HG03378 (cell line): ENCODE measurements around the gene EIF4A3.
A peak's percentile ranks its signal among the peaks of the same experiment; 100 is the strongest.
"Not testable (repeated sequence)": the region's sequence is repeated elsewhere in the genome, so short reads cannot be mapped to it uniquely, and the experiment has no call there.

ENCODE experiments used
- ATAC-seq: cut with Tn5 transposase; IDR thresholded peaks from one replicate; pipeline ENCODE4 v1.9.1; 2021; ENCODE audit warnings: mild to moderate bottlenecking, moderate library complexity; ENCODE audit not compliant: unreplicated experiment

EIF4A3 gene

DNA sequence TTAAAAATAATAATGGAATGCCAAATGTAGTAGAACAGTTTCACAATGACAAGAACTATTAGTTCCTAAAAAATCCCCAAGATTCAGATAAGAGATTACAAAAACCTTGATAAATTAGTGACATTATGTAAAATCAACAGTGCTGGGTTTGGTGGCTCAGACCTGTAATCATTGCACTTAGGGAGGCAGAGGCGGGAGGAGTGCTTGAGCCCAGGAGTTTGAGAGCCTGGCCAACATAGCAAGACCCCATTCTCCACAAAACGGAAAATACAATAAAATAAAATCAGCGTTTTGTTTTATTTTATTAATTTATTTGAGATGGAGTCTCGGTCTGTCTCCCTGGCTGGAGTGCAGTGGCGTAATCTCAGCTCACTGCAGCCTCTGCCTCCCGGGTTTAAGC is 27.0 kb upstream of the EIF4A3 start:
- no peak for ATAC-seq

DNA sequence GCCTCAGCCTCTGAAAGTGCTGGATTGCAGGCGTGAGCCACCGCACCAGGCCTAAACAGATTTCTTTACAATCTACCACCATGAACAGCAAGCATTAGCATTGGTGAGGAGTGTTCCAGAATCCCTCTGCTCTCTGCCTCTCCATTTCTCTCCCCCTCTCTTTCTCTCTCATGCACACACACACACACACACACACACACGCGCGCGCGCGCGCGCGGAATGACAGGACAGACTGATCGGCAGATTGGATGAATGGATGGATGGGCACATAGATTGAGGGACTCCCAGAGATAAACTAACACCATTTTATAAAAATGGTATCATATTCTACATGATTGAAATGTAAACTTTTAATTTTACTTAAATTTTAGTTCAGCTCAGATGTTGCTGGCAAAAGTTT is 26.2 kb upstream of the EIF4A3 start:
- no peak for ATAC-seq

DNA sequence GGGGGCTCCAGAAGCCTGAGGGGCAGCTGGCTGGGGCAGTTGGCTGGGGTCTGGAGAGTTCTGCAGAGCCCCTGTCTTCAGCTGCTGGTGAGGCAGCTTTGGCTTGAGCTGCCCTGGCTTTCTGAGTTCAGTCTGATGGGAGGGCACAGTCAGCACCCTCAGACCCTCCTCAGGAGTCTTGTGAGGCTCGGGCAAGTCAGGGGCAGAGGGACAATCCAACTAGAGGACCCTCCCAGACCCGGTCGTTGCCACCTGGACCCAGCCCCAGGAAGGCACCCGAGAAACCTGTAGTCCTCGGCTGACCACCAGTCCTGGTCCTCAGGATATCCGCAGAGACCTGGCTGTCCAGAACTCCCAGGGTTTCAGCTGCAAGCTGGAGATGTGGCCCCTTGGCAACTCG is 24.8 kb upstream of the EIF4A3 start:
- ATAC-seq: no peak

DNA sequence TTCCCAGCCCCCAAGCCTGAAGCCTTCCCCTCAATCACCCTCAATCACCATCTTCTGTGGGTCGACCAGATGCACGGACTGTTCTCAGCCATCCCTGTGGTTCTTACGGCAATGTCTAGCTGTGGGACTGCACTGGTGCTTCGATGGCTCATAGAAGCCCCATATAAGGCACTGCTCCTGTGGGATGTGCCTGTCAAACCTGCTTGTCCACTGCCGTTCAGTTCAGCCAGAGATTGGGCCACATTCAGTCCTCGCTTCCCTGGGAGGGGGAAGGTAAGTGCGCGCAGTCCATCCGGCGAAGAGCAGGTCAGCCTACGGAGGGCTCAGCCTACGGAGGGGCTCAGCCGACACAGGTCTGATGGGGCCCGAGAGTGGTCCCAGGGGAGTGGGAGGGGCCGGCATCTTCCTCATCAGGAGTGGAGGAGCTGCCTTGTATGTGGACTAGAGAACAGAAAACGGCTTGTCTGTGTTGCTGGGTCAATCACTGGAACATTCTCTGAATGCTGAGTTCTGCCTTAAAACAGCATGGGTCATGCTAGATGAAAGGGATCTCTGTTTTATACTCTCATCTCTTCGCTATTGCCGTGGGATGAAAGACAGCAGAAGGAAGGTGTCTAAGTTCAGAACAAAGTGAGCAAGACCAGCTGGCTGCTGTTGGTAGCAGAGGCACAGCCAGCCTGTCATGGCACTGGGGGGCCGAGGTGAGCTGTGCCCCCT is 23.0 kb upstream of the EIF4A3 start, which contains the start of gene CARD14:
Gene CARD14 (plus strand): TSS at position 247 of the 717 bp plus-strand sequence. CDS start 11,409 bp downstream, outside the sequence.
- ATAC-seq: no peak

DNA sequence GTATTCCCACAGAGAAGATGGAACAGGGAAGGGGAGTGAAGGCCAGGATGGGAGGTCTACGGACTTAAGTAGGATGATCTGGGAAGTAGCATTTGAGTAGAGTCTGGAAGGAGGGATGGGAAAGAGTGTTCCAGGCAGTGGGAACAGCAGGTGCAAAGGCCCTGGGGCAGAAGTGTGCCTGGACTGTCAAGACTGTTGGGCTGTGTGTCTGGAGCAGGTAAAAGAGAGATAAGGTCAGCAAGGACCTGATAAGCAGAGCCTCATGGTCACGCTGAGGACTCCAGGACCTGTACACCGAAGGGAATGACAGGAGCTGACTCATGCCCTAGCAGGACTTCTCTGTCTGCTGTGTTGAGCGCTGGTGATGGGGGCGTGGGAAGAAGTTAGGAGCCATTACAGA is 22.2 kb upstream of the EIF4A3 start:
- no peak for ATAC-seq

DNA sequence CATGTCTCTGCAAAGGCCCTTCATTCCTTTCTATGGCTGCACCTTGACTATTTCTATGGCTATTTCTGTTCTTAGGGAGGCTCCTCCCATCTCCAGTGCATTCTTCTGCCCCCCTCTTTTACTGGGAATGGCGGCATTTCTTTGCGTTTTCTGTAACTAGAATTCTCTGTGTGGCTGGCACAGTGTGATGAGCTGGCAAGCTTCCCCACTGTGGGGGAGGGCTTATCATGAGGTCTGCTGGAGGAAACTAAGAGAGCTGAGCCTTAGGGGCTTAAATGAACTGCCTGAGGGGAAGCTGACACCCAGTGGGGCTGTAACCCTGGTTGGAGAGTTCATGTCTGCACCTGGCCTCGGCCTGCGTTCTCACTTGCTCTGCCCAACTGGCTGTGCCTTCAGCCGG is 21.4 kb upstream of the EIF4A3 start:
- no peak for ATAC-seq

DNA sequence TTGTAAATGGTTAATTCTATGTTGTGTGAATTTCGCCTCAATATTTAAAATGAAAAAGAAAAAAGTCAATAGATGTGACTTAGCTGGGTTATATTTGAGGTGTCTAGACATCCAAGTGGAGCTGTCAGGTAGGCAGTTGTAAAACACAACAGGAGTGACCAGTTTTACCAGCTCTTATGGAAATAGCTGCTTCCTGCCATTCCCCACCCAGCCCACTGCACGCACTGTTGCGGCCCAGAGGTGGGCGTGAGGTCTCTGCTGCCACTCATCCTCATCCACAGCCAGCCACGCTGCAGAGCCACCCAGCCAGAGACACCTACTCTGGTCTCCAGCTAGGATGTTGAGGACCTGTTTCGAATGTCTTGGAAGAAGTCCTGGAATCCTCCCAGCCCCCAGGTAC is 19.5 kb upstream of the EIF4A3 start:
- ATAC-seq: no peak

DNA sequence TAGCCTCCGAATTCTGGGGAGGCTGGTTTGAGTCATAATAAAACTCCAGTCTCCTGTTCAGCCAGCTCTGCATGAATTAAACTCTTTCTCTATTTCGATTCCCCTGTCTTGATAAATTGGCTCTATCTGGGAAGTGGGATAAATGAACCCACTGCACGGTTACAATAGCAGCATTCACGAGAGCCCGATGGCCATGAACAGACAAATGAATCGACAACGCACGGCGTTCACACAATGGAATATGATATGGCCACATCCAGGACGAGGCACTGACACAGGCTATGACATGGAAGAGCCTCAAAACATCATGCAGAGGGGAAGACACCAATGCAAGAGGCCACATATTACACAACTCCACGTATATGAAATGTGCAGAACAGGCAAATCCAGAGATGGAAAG is 17.3 kb upstream of the EIF4A3 start:
- ATAC-seq: no peak

DNA sequence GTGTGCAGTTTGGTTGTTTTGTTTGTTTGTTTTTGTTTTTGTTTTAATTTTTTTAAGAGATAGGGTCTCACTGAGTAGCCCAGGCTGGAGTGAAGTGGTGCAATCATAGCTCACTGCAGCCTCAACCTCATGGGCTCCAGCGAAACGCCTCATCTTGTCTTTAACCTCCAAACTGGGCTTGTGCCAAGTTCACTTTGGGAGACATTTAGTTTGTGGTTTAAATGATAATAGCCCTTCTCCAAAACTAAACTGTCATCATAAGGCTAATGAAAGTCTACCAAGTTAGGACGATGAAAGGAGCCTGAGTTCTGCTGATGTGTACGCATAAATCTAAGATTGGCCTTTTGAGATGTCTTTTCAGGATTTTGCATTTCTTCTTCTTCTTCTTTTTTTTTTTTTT is 16.4 kb upstream of the EIF4A3 start:
- ATAC-seq: no peak

DNA sequence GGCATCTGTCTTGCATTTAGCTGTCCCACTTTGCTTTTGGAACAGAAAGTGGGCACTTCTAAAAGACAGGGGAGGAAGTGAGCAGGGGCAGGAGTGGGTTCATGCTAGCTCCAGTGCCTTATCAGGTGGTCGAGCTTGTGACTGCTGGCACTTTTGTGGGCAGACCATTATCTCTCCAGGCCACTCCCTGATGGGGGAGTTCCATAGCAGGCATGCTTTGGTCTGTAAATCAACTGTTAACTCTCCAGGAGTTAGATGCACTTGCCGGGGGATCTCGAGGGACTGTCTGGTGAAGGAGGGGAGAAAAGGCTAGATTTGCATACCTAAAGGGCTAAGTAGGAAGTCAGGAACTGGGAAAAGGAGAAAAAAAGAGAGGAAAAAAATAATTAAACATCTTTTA is 13.6 kb upstream of the EIF4A3 start:
- no peak for ATAC-seq

DNA sequence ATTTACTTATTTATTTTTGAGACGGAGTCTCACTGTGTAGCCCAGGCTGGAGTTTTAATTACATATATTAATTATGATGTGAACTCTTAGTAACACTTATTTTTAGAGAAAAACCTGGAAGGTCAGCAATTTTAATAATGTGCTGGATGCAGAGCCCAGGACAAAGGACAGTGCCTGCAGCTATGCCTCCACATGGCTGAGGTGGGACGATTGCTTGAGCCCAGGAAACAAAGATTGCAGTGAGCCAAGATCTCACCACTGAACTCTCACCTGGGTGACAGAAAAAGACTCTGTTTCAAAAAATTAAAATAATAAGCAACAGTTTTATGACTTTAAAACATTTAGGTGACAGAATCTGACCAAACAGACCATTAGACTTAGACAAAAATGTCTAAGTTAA is 11.9 kb upstream of the EIF4A3 start:
- ATAC-seq: no peak

DNA sequence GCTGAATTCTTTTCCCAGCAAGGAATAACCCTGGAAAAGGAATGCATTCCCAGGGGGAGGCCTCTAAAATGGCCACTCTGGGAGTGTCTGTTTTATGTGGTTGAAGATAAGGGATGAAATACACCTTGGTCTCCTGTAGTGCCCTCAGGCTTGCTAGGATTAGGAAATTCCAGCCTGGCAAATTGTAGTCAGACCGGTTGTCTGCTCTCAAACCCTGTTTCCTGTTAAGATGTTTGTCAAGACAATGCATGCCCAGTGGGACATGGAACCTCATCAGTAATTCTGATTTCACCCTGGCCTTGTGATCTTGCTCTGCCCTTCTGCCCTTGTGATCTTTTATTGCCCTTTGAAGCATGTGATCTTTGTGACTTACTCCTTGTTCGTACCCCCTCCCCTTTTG is 8.7 kb upstream of the EIF4A3 start:
- not testable (repeated sequence) for ATAC-seq

DNA sequence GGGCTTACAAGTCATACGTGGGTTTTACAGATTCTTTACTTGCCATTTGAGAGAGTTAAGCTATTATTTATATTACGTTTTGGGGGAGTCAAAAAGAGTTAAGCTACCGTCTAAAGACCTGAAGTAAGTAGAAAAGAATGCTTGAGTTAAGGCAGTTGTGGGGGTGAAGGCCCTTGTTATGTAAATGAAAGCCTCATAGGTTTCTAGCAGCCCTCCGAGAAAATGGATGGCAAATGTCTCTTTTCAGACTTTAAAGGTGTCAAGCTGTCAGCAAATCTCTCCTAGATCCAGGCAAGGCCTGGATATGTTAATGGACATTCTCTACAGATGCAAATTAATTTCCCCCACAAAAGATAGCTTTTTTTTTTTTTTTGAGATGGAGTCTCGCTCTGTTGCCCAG is 7.2 kb upstream of the EIF4A3 start:
- no peak for ATAC-seq

DNA sequence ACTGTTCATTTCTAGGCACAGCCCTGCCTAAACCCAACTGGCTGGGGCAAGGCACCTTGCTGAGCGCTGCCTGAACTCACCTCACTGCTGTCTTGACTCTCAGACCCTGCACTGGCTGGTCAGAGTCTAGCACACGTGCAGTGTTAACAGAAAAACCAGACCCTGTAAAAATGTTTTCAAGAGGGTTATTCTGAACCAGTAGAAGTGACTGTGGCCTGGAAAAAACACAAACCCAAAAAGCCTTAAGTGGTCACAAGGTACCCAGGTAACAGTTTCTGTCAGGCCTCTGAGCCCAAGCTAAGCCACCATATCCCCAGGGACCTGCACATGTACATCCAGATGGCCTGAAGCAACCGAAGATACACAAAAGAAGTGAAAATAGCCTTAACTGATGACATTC is 6.1 kb upstream of the EIF4A3 start:
- ATAC-seq: no peak

DNA sequence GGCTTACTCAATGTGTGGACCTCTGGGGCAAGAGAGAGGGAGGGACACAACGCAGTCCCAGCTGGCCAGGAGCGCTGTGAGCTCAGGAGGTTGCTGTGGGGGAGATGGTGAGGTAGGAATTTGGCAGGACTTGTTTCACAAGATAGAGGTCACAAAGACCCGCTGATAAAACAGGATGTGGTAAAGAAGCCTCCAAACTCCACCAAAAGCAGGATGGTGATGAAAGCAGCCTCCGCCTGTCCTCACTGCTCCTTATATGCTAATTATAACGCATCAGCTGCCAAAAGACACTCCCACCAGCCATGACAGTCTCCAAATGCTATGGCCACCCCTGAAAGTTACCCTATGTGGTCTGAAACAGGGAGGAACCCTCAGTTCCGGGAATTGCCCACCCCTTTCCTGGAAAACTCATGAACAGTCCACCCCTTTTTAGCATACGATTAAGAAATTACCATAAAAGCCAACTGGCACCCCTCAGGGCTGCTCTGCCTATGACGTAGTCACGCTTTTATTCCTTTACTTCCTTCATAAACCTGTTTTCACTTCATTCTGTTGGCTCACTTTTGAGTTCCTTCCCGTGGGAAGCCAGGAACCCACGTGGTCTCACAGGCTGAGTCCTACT is 5.3 kb upstream of the EIF4A3 start:
- ATAC-seq: no peak

DNA sequence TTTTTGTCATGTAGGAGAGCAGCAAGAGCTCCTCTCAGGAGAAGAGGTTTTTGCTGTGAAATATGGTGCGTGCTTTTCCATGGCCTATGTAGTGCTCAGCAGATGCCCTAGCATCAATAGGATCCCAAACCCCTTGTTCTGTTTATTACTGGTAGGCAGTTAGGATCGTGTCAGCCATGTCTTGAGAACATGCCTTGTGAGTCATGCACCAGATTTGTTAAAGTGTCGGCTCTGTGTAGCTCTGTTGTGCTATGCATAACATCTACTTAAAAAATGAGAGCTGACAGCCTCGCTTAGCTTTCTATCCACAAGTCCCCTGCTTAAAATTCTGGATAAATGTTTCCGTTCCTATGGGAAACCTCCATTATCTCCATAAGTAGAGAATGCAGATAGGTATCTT is 4.4 kb upstream of the EIF4A3 start:
- no peak for ATAC-seq

DNA sequence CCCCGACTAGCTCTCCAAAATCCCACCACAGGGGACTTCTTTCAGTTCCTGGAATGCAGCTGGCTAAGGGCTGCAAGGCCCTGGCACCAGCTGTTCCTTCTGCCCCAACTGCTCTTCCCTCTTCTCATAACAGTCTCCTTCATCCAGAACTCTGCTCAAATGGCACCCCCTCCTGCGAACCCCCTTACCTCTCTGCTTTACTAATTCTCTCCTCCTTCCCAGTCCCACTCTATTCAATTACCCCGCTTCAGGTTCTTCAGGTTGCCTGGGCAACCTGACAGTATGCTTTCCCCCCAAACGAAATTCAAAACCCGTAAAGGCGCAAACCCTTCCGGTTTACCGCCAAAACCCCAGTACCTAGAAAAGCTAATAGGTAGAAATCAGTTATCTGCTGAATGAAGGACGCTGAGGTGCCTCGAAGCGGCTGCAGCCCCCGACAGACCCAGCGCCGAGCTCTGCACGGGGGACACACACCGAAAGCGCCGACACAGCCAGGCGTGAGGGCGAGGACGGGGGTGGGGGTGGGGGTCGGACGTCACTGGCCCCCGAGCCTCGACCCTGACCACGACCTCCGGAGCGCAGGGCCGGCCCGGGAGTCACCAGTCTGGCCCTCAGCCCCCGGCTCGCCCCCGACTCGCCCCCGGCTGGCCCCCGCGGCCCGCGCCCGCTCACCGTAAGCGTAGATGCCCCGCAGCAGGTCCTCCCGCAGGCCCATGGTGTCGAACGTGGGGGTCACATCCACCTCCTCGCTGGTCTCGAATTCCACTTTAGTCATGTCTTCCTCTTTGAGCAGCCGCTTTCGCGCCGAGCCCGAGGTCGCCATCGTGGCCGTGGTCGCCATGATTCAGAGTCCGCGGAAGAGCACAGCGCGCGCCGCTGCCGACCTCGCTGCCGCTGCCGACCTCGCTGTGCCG is 550 bp downstream of the EIF4A3 start:
- ATAC-seq: peak; percentile 10

DNA sequence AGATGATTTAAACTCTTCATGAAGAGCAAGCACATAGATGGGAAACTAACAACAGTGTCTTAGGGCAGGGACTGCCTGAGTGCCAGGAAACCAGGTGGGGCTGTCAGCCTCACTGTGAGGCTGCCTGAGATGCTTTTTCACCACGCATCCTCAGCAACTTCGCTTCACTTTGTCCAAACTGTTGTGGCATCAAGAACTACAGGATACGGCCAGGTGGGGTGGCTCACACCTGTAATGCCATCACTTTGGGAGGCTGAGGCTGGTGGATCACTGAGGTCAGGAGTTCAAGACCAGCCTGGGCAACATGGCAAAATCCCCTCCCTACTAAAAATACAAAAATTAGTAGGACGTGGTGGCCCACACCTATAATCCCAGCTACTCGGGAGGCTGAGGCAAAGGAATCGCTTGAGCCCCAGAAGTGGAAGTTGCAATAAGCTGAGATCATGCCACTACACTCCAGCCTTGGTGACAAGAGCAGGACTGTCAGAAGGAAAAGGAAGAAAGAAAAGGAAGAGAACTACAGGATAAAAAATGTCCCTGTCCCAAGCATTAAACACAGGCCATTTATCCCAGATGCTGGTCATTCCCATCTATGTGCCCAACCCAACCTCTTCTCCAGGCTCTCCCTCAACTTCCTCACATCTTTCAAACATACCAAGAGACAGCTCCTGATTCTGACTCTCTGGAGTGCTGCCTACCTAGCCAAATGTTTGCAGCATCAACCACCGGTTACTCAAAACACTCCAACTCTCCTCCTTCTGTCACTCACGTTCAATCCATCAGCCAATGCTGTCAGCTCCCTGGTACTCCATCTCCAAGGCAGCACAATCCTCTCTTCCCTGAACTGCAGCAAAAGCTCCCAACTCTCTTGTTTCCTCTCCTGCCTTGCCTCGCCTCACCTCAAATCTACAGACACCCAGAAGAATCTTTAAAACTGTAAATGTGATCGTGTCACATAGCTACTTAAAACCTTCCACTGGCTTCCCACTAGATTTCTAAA is 1.6 kb downstream of the EIF4A3 start:
- ATAC-seq: no peak

DNA sequence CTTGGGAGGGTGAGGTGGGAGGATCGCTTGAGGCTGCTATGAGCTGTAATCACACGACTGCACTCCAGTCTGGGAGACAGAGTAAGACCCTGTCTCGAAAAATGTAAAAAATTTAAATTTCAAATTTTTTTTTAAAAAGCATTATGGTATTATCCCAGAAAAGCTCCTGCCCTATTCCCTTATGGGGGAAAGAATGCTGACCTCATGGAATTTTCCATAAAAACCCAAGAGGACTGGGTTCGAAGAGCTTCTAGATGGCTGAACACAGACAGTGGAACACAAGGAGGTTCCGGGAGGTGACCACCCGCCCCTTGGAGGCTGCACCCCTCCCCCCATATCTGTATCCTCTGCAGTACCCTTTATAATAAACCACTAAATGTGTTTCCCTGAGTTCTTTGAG is 4.0 kb downstream of the EIF4A3 start:
- no peak for ATAC-seq

DNA sequence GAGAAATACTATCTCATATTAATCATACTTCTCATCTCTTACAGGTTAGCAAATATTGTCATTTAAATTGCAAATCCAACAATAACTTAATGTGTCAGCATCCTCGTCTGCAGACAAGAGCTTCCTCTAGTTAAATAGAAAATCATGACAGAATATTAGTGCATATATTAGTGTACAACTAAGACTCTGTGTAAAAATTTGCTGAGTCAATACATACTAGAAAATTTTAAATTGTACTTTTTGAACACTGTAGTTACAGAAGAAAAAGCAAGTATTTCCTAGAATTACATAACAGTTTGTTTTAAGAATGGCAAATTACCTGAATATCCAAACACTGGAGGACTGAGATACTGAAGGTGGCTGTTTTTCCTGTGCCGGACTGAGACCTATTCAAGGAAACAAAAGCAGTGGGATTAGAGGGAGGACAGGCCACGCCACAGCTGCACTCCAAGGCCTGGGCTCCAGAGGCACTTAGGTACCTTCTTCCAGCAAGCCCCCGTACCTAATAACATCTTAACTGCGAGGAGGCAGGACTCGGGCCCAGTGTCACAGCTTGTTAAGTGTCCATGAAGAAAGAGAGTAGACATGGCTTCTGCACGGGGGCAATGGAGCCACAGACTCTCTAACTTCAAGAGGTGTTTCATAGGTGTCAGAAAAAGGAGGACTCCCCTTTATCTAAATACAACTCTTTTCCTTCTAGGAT is 5.3 kb downstream of the EIF4A3 start:
- no peak for ATAC-seq
